ENCODE measurements around the gene PCCB. TPM values are rescaled to one million over a fixed set of nuclear protein-coding genes. Genes with fewer than 3 reads are reported as not detected.

Gene PCCB
- total RNA-seq, 3 donors from 2014 or later, result 31.2 to 40.5 (median 38.5) TPM

- peaks cover 27% of the 10 kb centered on the region for H3K9me3 Mint-ChIP-seq
- peaks cover 53% of the 10 kb centered on the region for H3K36me3 Mint-ChIP-seq (ENCODE audit: insufficient read depth)
- no peak overlapping the region for H3K4me3 Mint-ChIP-seq
- H3K4me1 Mint-ChIP-seq (ENCODE audit: low read depth), result peaks cover 16% of the 10 kb centered on the region
- ATAC-seq (no peak), DNase-seq (no peak)
- no peaks in the 10 kb centered on the region for H3K27me3 Mint-ChIP-seq (ENCODE audit: low read depth)
Observed at GRCh38 chr3:136277115-136277514, 27.0 kb downstream of the PCCB start.

GRCh38 chr3:136277634-136278033, 27.5 kb downstream of the PCCB start:
- peaks cover 16% of the 10 kb centered on the region for H3K4me1 Mint-ChIP-seq (ENCODE audit: low read depth)
- no peak for DNase-seq
- no peak overlapping the region for H3K4me3 Mint-ChIP-seq
- peaks cover 54% of the 10 kb centered on the region for H3K36me3 Mint-ChIP-seq (ENCODE audit: insufficient read depth)
- H3K27me3 Mint-ChIP-seq (ENCODE audit: low read depth), result no peaks in the 10 kb centered on the region
- ATAC-seq, result no peak
- H3K9me3 Mint-ChIP-seq, result peaks cover 27% of the 10 kb centered on the region

- peaks cover 27% of the 10 kb centered on the region for H3K9me3 Mint-ChIP-seq
- H3K27me3 Mint-ChIP-seq (ENCODE audit: low read depth), result no peaks in the 10 kb centered on the region
- H3K4me3 Mint-ChIP-seq, result no peak overlapping the region
- peaks cover 51% of the 10 kb centered on the region for H3K36me3 Mint-ChIP-seq (ENCODE audit: insufficient read depth)
- DNase-seq, result no peak
- H3K4me1 Mint-ChIP-seq (ENCODE audit: low read depth), result peaks cover 9% of the 10 kb centered on the region
- ATAC-seq, result no peak
Observed at GRCh38 chr3:136279092-136279491, 29.0 kb downstream of the PCCB start.

GRCh38 chr3:136280961-136281360, 30.8 kb downstream of the PCCB start:
- DNase-seq, result no peak
- Mint-ChIP-seq H3K4me1 (ENCODE audit: low read depth) (peaks cover 9% of the 10 kb centered on the region), H3K9me3 (peaks cover 27% of the 10 kb centered on the region), H3K36me3 (ENCODE audit: insufficient read depth) (peaks cover 52% of the 10 kb centered on the region), H3K27me3 (ENCODE audit: low read depth) (no peaks in the 10 kb centered on the region), H3K4me3 (no peak overlapping the region)
- no peak for ATAC-seq

- Mint-ChIP-seq H3K4me1 (ENCODE audit: low read depth) (peaks cover 9% of the 10 kb centered on the region), H3K27me3 (ENCODE audit: low read depth) (no peaks in the 10 kb centered on the region), H3K4me3 (no peak overlapping the region), H3K36me3 (ENCODE audit: insufficient read depth) (peaks cover 56% of the 10 kb centered on the region), H3K9me3 (peaks cover 27% of the 10 kb centered on the region)
- DNase-seq (no peak), ATAC-seq (no peak)
Observed at GRCh38 chr3:136281966-136282520, 31.9 kb downstream of the PCCB start.

- Mint-ChIP-seq H3K27me3 (ENCODE audit: low read depth) (no peaks in the 10 kb centered on the region), H3K4me3 (no peak overlapping the region), H3K4me1 (ENCODE audit: low read depth) (peaks cover 9% of the 10 kb centered on the region), H3K36me3 (ENCODE audit: insufficient read depth) (peaks cover 52% of the 10 kb centered on the region), H3K9me3 (peaks cover 20% of the 10 kb centered on the region)
- DNase-seq (no peak), ATAC-seq (no peak)
Observed at GRCh38 chr3:136283627-136284026, 33.5 kb downstream of the PCCB start.

- peaks cover 56% of the 10 kb centered on the region for H3K36me3 Mint-ChIP-seq (ENCODE audit: insufficient read depth)
- ATAC-seq (no peak), DNase-seq (no peak)
- H3K9me3 Mint-ChIP-seq, result no peaks in the 10 kb centered on the region
- H3K4me1 Mint-ChIP-seq (ENCODE audit: low read depth), result peaks cover 1% of the 10 kb centered on the region
- H3K4me3 Mint-ChIP-seq, result no peak overlapping the region
- no peaks in the 10 kb centered on the region for H3K27me3 Mint-ChIP-seq (ENCODE audit: low read depth)
Observed at GRCh38 chr3:136291302-136291701, 41.2 kb downstream of the PCCB start.

GRCh38 chr3:136292500-136292899, 42.4 kb downstream of the PCCB start:
- ATAC-seq (no peak), DNase-seq (no peak)
- Mint-ChIP-seq H3K9me3 (no peaks in the 10 kb centered on the region), H3K4me1 (ENCODE audit: low read depth) (peaks cover 1% of the 10 kb centered on the region), H3K36me3 (ENCODE audit: insufficient read depth) (peaks cover 55% of the 10 kb centered on the region), H3K4me3 (no peak overlapping the region), H3K27me3 (ENCODE audit: low read depth) (no peaks in the 10 kb centered on the region)

- no peaks in the 10 kb centered on the region for H3K27me3 Mint-ChIP-seq (ENCODE audit: low read depth)
- ATAC-seq, result no peak
- peaks cover 56% of the 10 kb centered on the region for H3K36me3 Mint-ChIP-seq (ENCODE audit: insufficient read depth)
- peaks cover 1% of the 10 kb centered on the region for H3K4me1 Mint-ChIP-seq (ENCODE audit: low read depth)
- no peaks in the 10 kb centered on the region for H3K9me3 Mint-ChIP-seq
- no peak for DNase-seq
- no peak overlapping the region for H3K4me3 Mint-ChIP-seq
Observed at GRCh38 chr3:136293279-136293678, 43.1 kb downstream of the PCCB start.

GRCh38 chr3:136294176-136294575, 44.0 kb downstream of the PCCB start:
- Mint-ChIP-seq H3K9me3 (no peaks in the 10 kb centered on the region), H3K36me3 (ENCODE audit: insufficient read depth) (peaks cover 58% of the 10 kb centered on the region), H3K4me3 (no peak overlapping the region), H3K27me3 (ENCODE audit: low read depth) (no peaks in the 10 kb centered on the region), H3K4me1 (ENCODE audit: low read depth) (peaks cover 1% of the 10 kb centered on the region)
- DNase-seq, result no peak
- ATAC-seq, result no peak

- no peaks in the 10 kb centered on the region for H3K9me3 Mint-ChIP-seq
- H3K36me3 Mint-ChIP-seq (ENCODE audit: insufficient read depth), result peaks cover 52% of the 10 kb centered on the region
- H3K27me3 Mint-ChIP-seq (ENCODE audit: low read depth), result no peaks in the 10 kb centered on the region
- no peak overlapping the region for H3K4me3 Mint-ChIP-seq
- DNase-seq (no peak), ATAC-seq (no peak)
- H3K4me1 Mint-ChIP-seq (ENCODE audit: low read depth), result no peaks in the 10 kb centered on the region
Observed at GRCh38 chr3:136296960-136297359, 46.8 kb downstream of the PCCB start.

GRCh38 chr3:136297826-136298225, 47.7 kb downstream of the PCCB start:
- no peaks in the 10 kb centered on the region for H3K9me3 Mint-ChIP-seq
- H3K27me3 Mint-ChIP-seq (ENCODE audit: low read depth), result no peaks in the 10 kb centered on the region
- no peak overlapping the region for H3K4me3 Mint-ChIP-seq
- H3K36me3 Mint-ChIP-seq (ENCODE audit: insufficient read depth), result peaks cover 46% of the 10 kb centered on the region
- ATAC-seq, result no peak
- no peak for DNase-seq
- no peaks in the 10 kb centered on the region for H3K4me1 Mint-ChIP-seq (ENCODE audit: low read depth)

- H3K4me3 Mint-ChIP-seq, result no peak overlapping the region
Observed at GRCh38 chr3:136300444-136300843, 50.3 kb downstream of the PCCB start.

GRCh38 chr3:136305879-136306278, 55.7 kb downstream of the PCCB start:
- ATAC-seq (no peak), DNase-seq (no peak)
- Mint-ChIP-seq H3K27me3 (ENCODE audit: low read depth) (no peaks in the 10 kb centered on the region), H3K36me3 (ENCODE audit: insufficient read depth) (peaks cover 22% of the 10 kb centered on the region), H3K4me1 (ENCODE audit: low read depth) (peaks cover 2% of the 10 kb centered on the region), H3K9me3 (peaks cover 3% of the 10 kb centered on the region), H3K4me3 (no peak overlapping the region)

More at GRCh38 chr3:136300444-136300843, 50.3 kb downstream of the PCCB start:
- Mint-ChIP-seq H3K36me3 (ENCODE audit: insufficient read depth) (peaks cover 39% of the 10 kb centered on the region), H3K4me1 (ENCODE audit: low read depth) (no peaks in the 10 kb centered on the region), H3K9me3 (no peaks in the 10 kb centered on the region), H3K27me3 (ENCODE audit: low read depth) (no peaks in the 10 kb centered on the region)
- no peak for DNase-seq
- ATAC-seq, result no peak

- Mint-ChIP-seq H3K9me3 (no peaks in the 10 kb centered on the region), H3K4me1 (ENCODE audit: low read depth) (no peaks in the 10 kb centered on the region), H3K27me3 (ENCODE audit: low read depth) (no peaks in the 10 kb centered on the region), H3K4me3 (no peak overlapping the region), H3K36me3 (ENCODE audit: insufficient read depth) (peaks cover 16% of the 10 kb centered on the region)
- ATAC-seq (no peak), DNase-seq (no peak)
Observed at GRCh38 chr3:136311261-136311660, 61.1 kb downstream of the PCCB start.

GRCh38 chr3:136311968-136312367, 61.8 kb downstream of the PCCB start:
- DNase-seq, result no peak
- no peak overlapping the region for H3K4me3 Mint-ChIP-seq
- ATAC-seq, result no peak

More at GRCh38 chr3:136311968-136312367, 61.8 kb downstream of the PCCB start:
- Mint-ChIP-seq H3K27me3 (ENCODE audit: low read depth) (no peaks in the 10 kb centered on the region), H3K36me3 (ENCODE audit: insufficient read depth) (peaks cover 20% of the 10 kb centered on the region), H3K4me1 (ENCODE audit: low read depth) (no peaks in the 10 kb centered on the region), H3K9me3 (no peaks in the 10 kb centered on the region)

All from activated T-cell treated with anti-CD3 and anti-CD28 coated beads, Interleukin-2, amount 50 U/mL, for 4 hours (primary cell).